GM23248 (cell line): Measurements from ENCODE around the gene CCNC. TPM values are rescaled to one million over a fixed set of nuclear protein-coding genes. Genes with fewer than 3 reads are reported as not detected.

ENCODE experiments used
- DNase-seq: peaks from one replicate; pipeline ENCODE4 v3.0.0-alpha.2; 2015
- H2AFZ ChIP-seq: fragments of 200-600 bp; sonication (generic); 2 replicates; pipeline ENCODE4 v1.6.1; 2016; ENCODE audit warnings: antibody characterized with exemption
- H3F3A ChIP-seq: fragments of 200-600 bp; sonication (generic); 2 replicates; pipeline ENCODE4 v1.6.1; 2016; ENCODE audit warnings: mild to moderate bottlenecking, antibody characterized with exemption, mixed run types; ENCODE audit not compliant: insufficient read depth
- H3K27ac ChIP-seq: fragments of 200-600 bp; sonication (generic); 2 replicates; pipeline ENCODE4 v1.5.1; 2016; ENCODE audit warnings: mild to moderate bottlenecking
- H3K27me3 ChIP-seq: fragments of 200-600 bp; sonication (generic); replicated peaks from 2 replicates; pipeline ENCODE4 v1.6.1; 2016; ENCODE audit warnings: mild to moderate bottlenecking; ENCODE audit not compliant: insufficient read depth
- H3K36me3 ChIP-seq: fragments of 200-600 bp; sonication (generic); 2 replicates; pipeline ENCODE4 v1.6.1; 2016; ENCODE audit warnings: low read depth, mild to moderate bottlenecking
- H3K4me1 ChIP-seq: fragments of 200-600 bp; sonication (generic); 2 replicates; pipeline ENCODE4 v1.6.1; 2016; ENCODE audit warnings: mild to moderate bottlenecking; ENCODE audit not compliant: insufficient read depth
- H3K4me2 ChIP-seq: fragments of 200-600 bp; sonication (generic); one replicate; pipeline ENCODE4 v1.6.1; 2016; ENCODE audit warnings: mild to moderate bottlenecking; ENCODE audit not compliant: unreplicated experiment
- H3K4me3 ChIP-seq: fragments of 200-600 bp; sonication (generic); 2 replicates; pipeline ENCODE4 v1.5.1; 2016; ENCODE audit warnings: mild to moderate bottlenecking
- H3K79me2 ChIP-seq: fragments of 200-600 bp; sonication (generic); 2 replicates; pipeline ENCODE4 v1.6.1; 2016; ENCODE audit warnings: mild to moderate bottlenecking; ENCODE audit not compliant: insufficient read depth
- H3K9ac ChIP-seq: fragments of 200-600 bp; sonication (generic); 2 replicates; pipeline ENCODE4 v1.6.1; 2016; ENCODE audit warnings: mild to moderate bottlenecking
- H3K9me2 ChIP-seq: fragments of 200-600 bp; sonication (generic); 2 replicates; pipeline ENCODE4 v1.6.1; 2016; ENCODE audit warnings: mixed run types, mild to moderate bottlenecking, moderate library complexity; ENCODE audit not compliant: insufficient read depth
- H3K9me3 ChIP-seq: fragments of 200-600 bp; sonication (generic); one replicate; pipeline ENCODE4 v1.6.1; 2017; ENCODE audit warnings: low read depth
- H4K20me1 ChIP-seq: fragments of 200-600 bp; sonication (generic); 2 replicates; pipeline ENCODE4 v1.6.0; 2016; ENCODE audit not compliant: insufficient read depth
- EZH2 ChIP-seq: fragments of 200-600 bp; sonication (generic); IDR thresholded peaks from 2 replicates; pipeline ENCODE4 v1.6.1; 2018; ENCODE audit warnings: antibody characterized with exemption, mild to moderate bottlenecking; ENCODE audit not compliant: insufficient read depth, poor library complexity, severe bottlenecking
- EZH2phosphoT487 ChIP-seq: fragments of 200-600 bp; sonication (generic); IDR thresholded peaks from 2 replicates; pipeline ENCODE4 v1.6.1; 2018; ENCODE audit warnings: antibody characterized with exemption, moderate library complexity, mild to moderate bottlenecking, low read depth; ENCODE audit not compliant: insufficient read depth
- WGBS, 2 experiments: methylation state at CpG; one replicate each; pipeline ENCODE4 v1.1.6; 2015 to 2017; ENCODE audit warnings: low lambda C conversion rate in 2 of 2, low coverage in 1 of 2; ENCODE audit errors: missing lambda C conversion rate in 2 of 2; 5-methylcytosine and 5-hydroxymethylcytosine counted together
- in situ Hi-C: fragments of 300-500 bp; cut with MboI; formaldehyde crosslinking; loops from 2 replicates; pipeline ENCODE4 v1.15.0; 2020
- polyA plus RNA-seq: library from polyadenylated mRNA; unstranded; fragments of >200 nt; fragmentation: Nextera tagmentation; extraction: Ambion mirVana; gene quantifications from 2 replicates; pipeline ENCODE4 v1.2.1, GENCODE V29; 2016
- total RNA-seq: library from RNA; depleted of rRNA; stranded (reverse); fragments of >200 nt; shearing (Covaris generic); gene quantifications from 2 replicates; pipeline ENCODE4 v1.2.3, GENCODE V29; 2014

Gene CCNC
- total and polyA plus RNA-seq, 2 experiments from 2014 or later, result 53.9 to 78.5 TPM

- Histone ChIP-seq H3K79me2 (no peaks in the 10 kb centered on the region), H3K4me2 (peak overlapping the region; percentile 79), H3F3A (0 out of 2 replicates have a peak, but pooled peaks cover 3% of the 10 kb centered on the region), H3K9me2 (no peaks in the 10 kb centered on the region), H3K27me3 (peaks cover 66% of the 10 kb centered on the region), H4K20me1 (no peaks in the 10 kb centered on the region), H3K36me3 (no peaks in the 10 kb centered on the region), H2AFZ (peak overlapping the region; percentile 84), H3K27ac (no peak overlapping the region), H3K4me3 (peak overlapping the region; percentile 76), H3K9me3 (no peaks in the 10 kb centered on the region), H3K9ac (peak overlapping the region; percentile 11; the same call in 1 of the 2 replicates), H3K4me1 (no peaks in the 10 kb centered on the region)
- peak; percentile 65 for TF ChIP-seq EZH2
- no peak for TF ChIP-seq EZH2phosphoT487
- in situ Hi-C loops, result no loop called here
- peak; percentile 77 for DNase-seq
- 4 to 6% methylated on average over 49 to 52 of the region's 52 CpGs for WGBS, 2 experiments
Observed at GRCh38 chr6:99588618-99589289, 20.3 kb upstream of the CCNC start.

- H3K27me3 ChIP-seq, result peaks cover 58% of the 10 kb centered on the region
- DNase-seq, result no peak
- no peaks in the 10 kb centered on the region for H3K79me2 ChIP-seq
- no peak overlapping the region for H3K4me3 ChIP-seq
- no peaks in the 10 kb centered on the region for H3K9me3 ChIP-seq
- no peak overlapping the region for H2AFZ ChIP-seq
- no peak overlapping the region for H3K9ac ChIP-seq
- H4K20me1 ChIP-seq, result no peaks in the 10 kb centered on the region
- TF ChIP-seq EZH2phosphoT487 (no peak), EZH2 (no peak)
- H3K4me1 ChIP-seq, result no peaks in the 10 kb centered on the region
- no peaks in the 10 kb centered on the region for H3K9me2 ChIP-seq
- H3K4me2 ChIP-seq, result no peak overlapping the region
- 78 to 81% methylated on average over 4 of the region's 4 CpGs for WGBS, 2 experiments
- 0 out of 2 replicates have a peak, but pooled peaks cover 3% of the 10 kb centered on the region for H3F3A ChIP-seq
- H3K27ac ChIP-seq, result no peak overlapping the region
- in situ Hi-C loops, result no loop called here
- no peaks in the 10 kb centered on the region for H3K36me3 ChIP-seq
Observed at GRCh38 chr6:99587792-99588191, 19.3 kb upstream of the CCNC start.

GRCh38 chr6:99579781-99580180 is 11.3 kb upstream of the CCNC start:
- in situ Hi-C loops, result no loop called here

GRCh38 chr6:99575544-99576227 is 7.2 kb upstream of the CCNC start:
- H4K20me1 ChIP-seq, result no peaks in the 10 kb centered on the region
- in situ Hi-C loops, result no loop called here

More at GRCh38 chr6:99579781-99580180, 11.3 kb upstream of the CCNC start:
- DNase-seq, result no peak
- Histone ChIP-seq H3K36me3 (no peaks in the 10 kb centered on the region), H3K4me1 (no peaks in the 10 kb centered on the region), H3K9ac (no peak overlapping the region), H3K27me3 (no peaks in the 10 kb centered on the region), H2AFZ (no peak overlapping the region), H4K20me1 (no peaks in the 10 kb centered on the region), H3K79me2 (no peaks in the 10 kb centered on the region), H3K4me2 (no peak overlapping the region), H3K9me3 (no peaks in the 10 kb centered on the region), H3F3A (0 out of 2 replicates have a peak, but pooled peaks cover under 1% of the 10 kb centered on the region), H3K4me3 (no peak overlapping the region), H3K9me2 (no peaks in the 10 kb centered on the region), H3K27ac (no peak overlapping the region)
- 65 to 71% methylated on average over 4 of the region's 4 CpGs for WGBS, 2 experiments
- no peak for TF ChIP-seq EZH2
- no peak for TF ChIP-seq EZH2phosphoT487

More at GRCh38 chr6:99575544-99576227, 7.2 kb upstream of the CCNC start:
- TF ChIP-seq EZH2phosphoT487, result no peak
- no peak for TF ChIP-seq EZH2
- Histone ChIP-seq H3K27me3 (no peaks in the 10 kb centered on the region), H3K4me1 (no peaks in the 10 kb centered on the region), H2AFZ (no peak overlapping the region), H3K4me2 (no peak overlapping the region), H3K9me3 (no peaks in the 10 kb centered on the region), H3K9me2 (no peaks in the 10 kb centered on the region), H3K9ac (no peak overlapping the region), H3K79me2 (no peaks in the 10 kb centered on the region), H3K27ac (no peak overlapping the region), H3K4me3 (no peak overlapping the region), H3K36me3 (no peaks in the 10 kb centered on the region), H3F3A (no peaks in the 10 kb centered on the region)
- DNase-seq, result no peak
- WGBS, 2 experiments, result 80 to 84% methylated on average over 2 of the region's 2 CpGs
